PFSK-1 (cell line): ENCODE data around the gene NDUFA8.

Experiments used
- FOXP2 ChIP-seq: optimal IDR thresholded peaks from 2 replicates; pipeline ENCODE3; 2011; ENCODE audit warnings: borderline replicate concordance, control low read depth, inconsistent platforms; ENCODE audit not compliant: insufficient read depth; ENCODE audit errors: extremely low read length, extremely low read depth
- POLR2AphosphoS5 ChIP-seq: IDR thresholded peaks from 2 replicates; pipeline ENCODE4 v1.6.1; 2012; ENCODE audit warnings: low read depth, mild to moderate bottlenecking, control low read depth, low read length, moderate library complexity
- REST ChIP-seq, 2 experiments: IDR thresholded peaks; 2 replicates each; pipeline versions ENCODE4 v1.6.1 to v1.8.0; 2011 to 2012; ENCODE audit warnings: low read depth in 2 of 2, low read length in 2 of 2, control low read depth in 1 of 2, inconsistent platforms in 1 of 2, mild to moderate bottlenecking in 1 of 2, moderate library complexity in 1 of 2; ENCODE audit not compliant: insufficient read depth in 1 of 2
- SIN3A ChIP-seq: IDR thresholded peaks from 2 replicates; pipeline ENCODE4 v1.6.1; 2012; ENCODE audit warnings: mild to moderate bottlenecking, low read length, moderate library complexity, borderline replicate concordance; ENCODE audit not compliant: insufficient read depth
- TAF1 ChIP-seq: IDR thresholded peaks from 2 replicates; pipeline ENCODE4 v1.6.1; 2012; ENCODE audit warnings: low read length, control low read depth, borderline replicate concordance; ENCODE audit not compliant: insufficient read depth

NDUFA8 gene

GRCh38 chr9:122115176-122116035 lies 44.2 kb downstream of the NDUFA8 start:
- TF ChIP-seq POLR2AphosphoS5 (no peak), SIN3A (no peak), TAF1 (no peak), REST (IDR thresholded peaks at IDR 0.05; ENCODE audit: insufficient read depth in 1 of 2, low read depth in 2 of 2, low read length in 2 of 2) (no peak), FOXP2 (no peak)

GRCh38 chr9:122113574-122113973 lies 46.0 kb downstream of the NDUFA8 start:
- TF ChIP-seq FOXP2 (no peak), REST (IDR thresholded peaks at IDR 0.05; ENCODE audit: insufficient read depth in 1 of 2, low read depth in 2 of 2, low read length in 2 of 2) (no peak), TAF1 (no peak), POLR2AphosphoS5 (no peak), SIN3A (no peak)

- TF ChIP-seq REST (IDR thresholded peaks at IDR 0.05; ENCODE audit: insufficient read depth in 1 of 2, low read depth in 2 of 2, low read length in 2 of 2) = no peak
- no peak for TF ChIP-seq FOXP2
- no peak for TF ChIP-seq POLR2AphosphoS5
- TF ChIP-seq SIN3A = no peak
- TF ChIP-seq TAF1 = no peak
Measured at GRCh38 chr9:122112238-122112637, 47.3 kb downstream of the NDUFA8 start.

GRCh38 chr9:122111413-122112085 lies 48.0 kb downstream of the NDUFA8 start:
- TF ChIP-seq REST (IDR thresholded peaks at IDR 0.05; ENCODE audit: insufficient read depth in 1 of 2, low read depth in 2 of 2, low read length in 2 of 2) (no peak), TAF1 (no peak), FOXP2 (no peak), SIN3A (no peak), POLR2AphosphoS5 (no peak)
